K562 (cell line): ENCODE results near the gene PPHLN1. TPM values are rescaled to one million over a fixed set of nuclear protein-coding genes. Genes with fewer than 3 reads are reported as not detected.

ENCODE experiments used
- BCOR ChIP-seq: fragments of 450-650 bp; IDR thresholded peaks from 2 replicates; pipeline ENCODE4 v1.6.1; 2016
- BRF2 ChIP-seq: IDR thresholded peaks from 3 replicates; pipeline ENCODE4 v1.6.1; 2011; ENCODE audit warnings: borderline replicate concordance, mild to moderate bottlenecking; ENCODE audit not compliant: insufficient read length, insufficient read depth
- ETV1 ChIP-seq: fragments of 450-650 bp; conservative IDR thresholded peaks from 2 replicates; pipeline ENCODE4 v1.6.1; 2016; ENCODE audit warnings: missing genetic modification characterization, control low read depth, low read depth, missing compliant biosample characterization
- HDAC6 ChIP-seq: IDR thresholded peaks from 2 replicates; pipeline ENCODE4 v1.6.1; 2012; ENCODE audit warnings: low read depth, mild to moderate bottlenecking, control low read depth, inconsistent platforms, low read length, moderate library complexity
- HINFP ChIP-seq: fragments of 450-650 bp; conservative IDR thresholded peaks from 2 replicates; pipeline ENCODE4 v1.6.1; 2016; ENCODE audit warnings: missing genetic modification characterization, low read depth, mild to moderate bottlenecking, control low read depth, missing compliant biosample characterization
- JUN ChIP-seq, 2 experiments: sonication (generic) in 1 of 2; formaldehyde crosslinking in 1 of 2; IDR thresholded peaks; 2 replicates each; pipeline versions ENCODE4 v1.6.1 to v1.8.0; 2012 to 2022; ENCODE audit warnings: borderline replicate concordance in 2 of 2, mild to moderate bottlenecking in 2 of 2, improper control_type of control experiment in 1 of 2, low read depth in 1 of 2, low read length in 1 of 2, missing genetic modification reagents in 1 of 2
- NR2C2 ChIP-seq, 2 experiments: fragments of 200-800 bp in 1 of 2; sonication (Bioruptor generic) in 1 of 2; sonication (generic) in 1 of 2; formaldehyde crosslinking in 1 of 2; IDR thresholded peaks; 2 replicates each; pipeline versions ENCODE4 v1.6.1 to v1.8.0; 2016 to 2022; ENCODE audit warnings: mild to moderate bottlenecking in 1 of 2, missing compliant biosample characterization in 1 of 2, missing genetic modification characterization in 1 of 2, missing genetic modification reagents in 1 of 2
- POLR3A ChIP-seq: IDR thresholded peaks from 2 replicates; pipeline ENCODE4 v1.6.1; 2011; ENCODE audit warnings: borderline replicate concordance, mild to moderate bottlenecking, moderate library complexity; ENCODE audit not compliant: insufficient read length, insufficient read depth; ENCODE audit errors: extremely low read depth
- RBM34 ChIP-seq: fragments of 200-400 bp; formaldehyde crosslinking; IDR thresholded peaks from 2 replicates; pipeline ENCODE4 v1.6.1; 2018; ENCODE audit warnings: low read length, borderline replicate concordance; ENCODE audit not compliant: insufficient read depth
- SLC30A9 ChIP-seq: fragments of 250-450 bp; sonication (Bioruptor Pico); IDR thresholded peaks from 2 replicates; pipeline ENCODE4 v1.8.0; 2022; ENCODE audit warnings: mild to moderate bottlenecking, moderate library complexity
- STAT5A ChIP-seq: IDR thresholded peaks from 2 replicates; pipeline ENCODE4 v1.6.1; 2012; ENCODE audit warnings: low read length, inconsistent platforms, borderline replicate concordance
- TCF7L2 ChIP-seq: fragments of 150-350 bp; IDR thresholded peaks from 2 replicates; pipeline ENCODE4 v1.6.1; 2016; ENCODE audit warnings: low read depth, mild to moderate bottlenecking, low read length, moderate library complexity
- THAP12 ChIP-seq: fragments of 250-450 bp; sonication (Bioruptor Pico); IDR thresholded peaks from 2 replicates; pipeline ENCODE4 v1.9.0; 2021; ENCODE audit warnings: mild to moderate bottlenecking, inconsistent platforms
- THAP7 ChIP-seq: fragments of 250-450 bp; sonication (Bioruptor Pico); IDR thresholded peaks from 2 replicates; pipeline ENCODE4 v1.5.0; 2021
- TOE1 ChIP-seq, 2 experiments: fragments of 450-650 bp in 1 of 2; sonication (generic) in 1 of 2; formaldehyde crosslinking in 1 of 2; IDR thresholded peaks; 2 replicates each; pipeline versions ENCODE4 v1.7.1 to v1.8.0; 2016 to 2022; ENCODE audit warnings: borderline replicate concordance in 2 of 2, mild to moderate bottlenecking in 2 of 2, antibody characterized with exemption in 1 of 2, inconsistent platforms in 1 of 2, low read depth in 1 of 2, missing genetic modification reagents in 1 of 2, moderate library complexity in 1 of 2
- ZBTB1 ChIP-seq: sonication (generic); formaldehyde crosslinking; IDR thresholded peaks from 2 replicates; pipeline ENCODE4 v1.8.1; 2023; ENCODE audit warnings: missing genetic modification reagents, low read depth, mild to moderate bottlenecking, borderline replicate concordance
- ZNF639 ChIP-seq, 2 experiments: fragments of 200-800 bp in 1 of 2; sonication (Bioruptor generic) in 1 of 2; sonication (generic) in 1 of 2; formaldehyde crosslinking in 1 of 2; IDR thresholded peaks in 1 of 2; conservative IDR thresholded peaks in 1 of 2; 2 replicates each; pipeline versions ENCODE4 v1.5.0 to v1.6.1; 2016 to 2020; ENCODE audit warnings: missing compliant biosample characterization in 1 of 2, missing genetic modification characterization in 1 of 2, missing genetic modification reagents in 1 of 2
- ZSCAN32 ChIP-seq: fragments of 450-650 bp; formaldehyde crosslinking; IDR thresholded peaks from 2 replicates; pipeline ENCODE4 v1.4.0; 2020; ENCODE audit warnings: mild to moderate bottlenecking, moderate library complexity
- polyA plus RNA-seq, 8 experiments: library from polyadenylated mRNA; depleted of rRNA in 4 of 8; stranded (reverse) in 5 of 8; unstranded in 3 of 8; fragments of >200 nt; fragmentation: Nextera tagmentation in 2 of 8; fragmentation: Illumina TruSeq in 1 of 8; extraction: Ambion mirVana in 2 of 8; extraction: Trizol in 1 of 8; gene quantifications; 2 replicates each; pipeline versions ENCODE4 v1.2.1 to v1.2.3, GENCODE V29; 2011 to 2014; ENCODE audit warnings: inconsistent platforms in 1 of 8, missing spikeins in 1 of 8
- total RNA-seq, 7 experiments: library from RNA; depleted of rRNA in 6 of 7; stranded (reverse); fragments of >200 nt in 6 of 7; fragmentation: Illumina TruSeq in 2 of 7; extraction: Trizol in 2 of 7; gene quantifications; 2 replicates each; pipeline versions ENCODE4 v1.2.1 to v1.2.3, GENCODE V29; 2011 to 2021; ENCODE audit warnings: low replicate concordance in 1 of 7

Gene PPHLN1
- total and polyA plus RNA-seq, 9 of the 15 experiments (the other 6 are each of a cell fraction or from before 2014, with no cell fraction given) = 66.3 to 112 (median 93.6) TPM

- TF ChIP-seq ZNF639 (CRISPR knock-in tag; conservative IDR thresholded peaks at IDR 0.05 in 1 of 2, IDR thresholded peaks at IDR 0.05 in 1 of 2) (peak in 1 of 2 experiments; percentile 11; a peak in 1 of 4 replicates), BCOR (no peak), HINFP (tag) (no peak), HDAC6 (no peak), THAP7 (CRISPR knock-in tag) (no peak), ETV1 (0 out of 2 replicates have a peak, but pooled peaks have one; percentile 26), RBM34 (no peak), STAT5A (no peak), NR2C2 (CRISPR knock-in tag; IDR thresholded peaks at IDR 0.05) (no peak), NR2C2 (tag; IDR thresholded peaks at IDR 0.05) (peak; percentile 56; the same call in 1 of the 2 replicates), SLC30A9 (CRISPR knock-in tag) (no peak), THAP12 (CRISPR knock-in tag) (no peak), JUN (IDR thresholded peaks at IDR 0.05; ENCODE audit: borderline replicate concordance, low read depth, low read length) (0 out of 2 replicates have a peak, but pooled peaks have one; percentile 27), JUN (CRISPR knock-in tag; IDR thresholded peaks at IDR 0.05; ENCODE audit: borderline replicate concordance) (no peak), POLR3A (no peak), ZBTB1 (CRISPR knock-in tag) (no peak), TCF7L2 (no peak), BRF2 (no peak), ZSCAN32 (CRISPR knock-in tag) (no peak), TOE1 (IDR thresholded peaks at IDR 0.05; ENCODE audit: borderline replicate concordance) (no peak), TOE1 (CRISPR knock-in tag; IDR thresholded peaks at IDR 0.05; ENCODE audit: borderline replicate concordance, low read depth) (no peak)
Measured at GRCh38 chr12:42426746-42427145, 100.8 kb downstream of the PPHLN1 start (continued).
